HG02938 (cell line): ENCODE data around the gene IL31RA.
"Not testable (repeated sequence)": the region's sequence is repeated elsewhere in the genome, so short reads cannot be mapped to it uniquely, and the experiment has no call there.

Source experiments
- ATAC-seq: cut with Tn5 transposase; IDR thresholded peaks from one replicate; pipeline ENCODE4 v1.9.1; 2021; ENCODE audit warnings: mild to moderate bottlenecking, moderate library complexity; ENCODE audit not compliant: unreplicated experiment

The IL31RA gene

DNA sequence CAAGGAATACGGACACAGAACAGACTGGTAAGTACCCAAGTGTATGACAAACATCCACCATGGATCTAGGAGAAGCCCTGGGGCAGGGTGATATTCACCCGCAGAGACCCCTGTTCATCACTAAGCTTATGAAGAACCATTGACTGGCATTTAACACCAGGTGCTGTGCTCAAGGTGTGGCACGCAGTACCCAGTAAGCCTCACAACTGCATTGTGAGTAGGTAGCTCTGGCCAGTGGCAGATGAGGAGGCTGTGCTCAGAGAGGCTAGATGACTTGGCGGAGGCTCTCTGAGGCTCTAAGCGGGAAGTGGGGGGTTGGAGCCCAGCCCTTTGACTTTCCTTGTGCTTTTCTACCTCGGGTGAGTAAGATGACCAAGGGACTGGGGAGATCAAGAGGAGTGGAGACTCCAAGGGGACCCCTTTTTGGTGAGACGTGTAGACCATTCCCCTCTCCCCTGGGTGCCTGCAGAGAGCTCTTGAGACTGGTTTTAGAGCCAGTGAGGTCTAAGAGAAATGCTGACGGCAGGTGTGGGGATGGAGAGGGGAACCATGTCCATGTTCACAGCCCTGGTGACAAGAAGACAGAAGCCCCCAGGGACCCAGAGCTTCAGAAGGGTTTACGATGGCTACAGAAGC lies 72.8 kb downstream of the IL31RA start:
- no peak for ATAC-seq

DNA sequence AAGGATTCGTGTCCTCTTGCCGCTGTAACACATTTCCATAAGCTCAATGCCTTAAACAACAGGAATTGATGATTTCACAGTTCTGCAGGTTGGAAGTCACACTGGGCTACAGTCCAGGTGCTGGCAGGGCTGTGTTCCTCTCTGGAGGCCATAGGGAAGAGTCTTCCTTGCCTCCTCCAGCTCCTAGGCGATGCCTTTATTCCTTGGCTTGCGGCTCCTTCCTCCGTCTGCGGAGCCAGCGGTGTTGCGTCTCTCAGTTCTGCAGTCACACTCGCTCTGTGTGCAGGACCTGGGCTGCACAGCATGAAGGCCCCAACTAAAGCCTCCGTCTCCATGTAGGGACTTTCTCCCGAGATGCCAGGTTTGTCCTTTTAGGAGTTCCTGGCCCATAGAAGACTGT lies 73.6 kb downstream of the IL31RA start:
- ATAC-seq = no peak

DNA sequence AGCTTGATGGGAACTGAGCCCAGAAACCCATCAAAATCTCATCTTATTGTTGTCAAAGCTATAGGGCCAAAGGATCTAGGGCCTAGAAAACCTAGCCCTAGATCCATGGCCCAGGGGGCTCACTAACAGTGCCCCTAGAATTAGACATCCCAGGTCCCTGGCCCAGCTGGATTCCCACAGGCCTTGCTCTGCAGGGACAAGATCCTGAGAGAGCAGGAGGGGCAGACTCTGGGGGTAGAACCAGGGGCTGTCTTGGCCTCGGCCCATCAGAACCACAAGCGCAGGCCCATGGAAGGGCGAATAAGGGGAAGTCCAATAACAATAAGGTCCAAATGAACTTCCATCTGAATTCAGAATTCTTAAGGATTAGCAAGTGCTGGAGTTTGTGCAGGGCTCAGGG lies 74.0 kb downstream of the IL31RA start:
- no peak for ATAC-seq

DNA sequence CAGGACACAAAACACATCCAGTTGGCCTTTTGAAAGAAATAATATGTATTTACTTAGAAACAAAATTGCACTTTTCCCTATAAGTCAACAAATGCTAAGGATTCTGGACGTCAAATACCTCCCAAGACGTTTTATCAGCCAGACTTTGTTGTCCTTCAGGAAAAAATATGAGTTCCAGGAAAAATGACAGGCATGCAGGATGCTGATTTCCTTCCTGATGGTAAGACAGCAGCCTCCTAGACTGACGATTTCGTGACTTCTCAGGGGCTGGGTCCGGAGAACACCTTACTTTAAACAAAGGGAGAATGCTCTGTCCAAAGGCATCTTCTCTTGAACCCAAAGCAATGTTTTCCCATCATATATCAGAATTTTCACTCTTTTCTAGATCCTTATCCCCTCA lies 74.6 kb downstream of the IL31RA start:
- ATAC-seq = no peak

DNA sequence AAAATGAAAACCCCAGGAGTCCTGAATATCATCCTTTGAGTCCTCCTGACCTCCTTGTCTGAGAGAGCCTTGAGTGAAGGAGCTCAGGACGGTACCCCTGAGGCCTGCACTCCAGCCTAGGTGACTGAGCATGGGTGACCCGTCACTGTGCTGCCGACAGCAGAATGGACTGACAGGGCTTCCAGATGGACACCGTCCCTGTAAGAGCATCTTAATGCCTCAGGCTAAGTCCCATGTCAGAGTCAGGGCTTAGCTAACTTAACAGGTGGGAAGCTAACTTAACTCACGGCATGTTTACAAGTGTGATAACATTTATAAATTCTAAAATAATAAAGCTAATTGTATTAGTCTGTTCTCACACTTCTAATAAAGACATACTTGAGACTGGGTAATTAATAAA lies 75.3 kb downstream of the IL31RA start:
- no peak for ATAC-seq

DNA sequence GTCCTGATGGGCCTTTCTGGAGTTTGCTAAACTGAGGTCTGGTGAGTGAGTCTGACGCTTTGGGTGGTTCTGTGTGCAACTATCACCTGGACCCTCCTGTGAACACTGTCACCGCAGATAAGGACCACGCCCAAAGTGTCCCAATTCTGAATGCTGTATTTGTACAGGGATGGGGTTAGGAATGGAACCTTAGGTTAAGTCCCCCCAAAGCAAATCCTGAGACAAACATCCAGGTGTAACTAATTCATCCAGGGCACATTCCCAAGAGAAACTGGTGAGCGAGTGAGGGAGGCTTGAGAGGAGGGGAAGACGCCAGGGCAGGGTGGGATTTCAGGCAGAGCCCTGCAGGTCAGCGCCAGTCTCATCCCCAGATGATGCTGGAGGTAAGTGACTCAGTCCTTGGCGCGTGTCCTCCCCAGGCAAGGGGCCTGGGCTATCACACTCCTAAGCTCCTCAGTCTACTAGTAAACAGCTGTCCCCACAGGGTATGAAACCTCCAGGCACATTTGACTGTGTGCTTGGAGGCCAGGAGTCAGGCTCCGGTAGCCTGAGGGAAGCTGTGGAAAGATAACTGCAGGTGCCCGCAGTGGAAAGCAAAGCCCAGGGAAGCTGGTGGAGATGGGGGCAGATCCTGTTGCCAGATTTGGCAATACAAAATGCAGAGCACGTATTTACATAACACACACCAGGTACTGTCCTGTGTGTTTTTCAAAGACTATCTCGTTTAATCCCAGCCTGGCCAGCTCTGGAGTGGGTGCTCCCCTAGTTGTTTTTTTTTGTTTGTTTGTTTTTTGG lies 76.9 kb downstream of the IL31RA start:
- no peak for ATAC-seq

DNA sequence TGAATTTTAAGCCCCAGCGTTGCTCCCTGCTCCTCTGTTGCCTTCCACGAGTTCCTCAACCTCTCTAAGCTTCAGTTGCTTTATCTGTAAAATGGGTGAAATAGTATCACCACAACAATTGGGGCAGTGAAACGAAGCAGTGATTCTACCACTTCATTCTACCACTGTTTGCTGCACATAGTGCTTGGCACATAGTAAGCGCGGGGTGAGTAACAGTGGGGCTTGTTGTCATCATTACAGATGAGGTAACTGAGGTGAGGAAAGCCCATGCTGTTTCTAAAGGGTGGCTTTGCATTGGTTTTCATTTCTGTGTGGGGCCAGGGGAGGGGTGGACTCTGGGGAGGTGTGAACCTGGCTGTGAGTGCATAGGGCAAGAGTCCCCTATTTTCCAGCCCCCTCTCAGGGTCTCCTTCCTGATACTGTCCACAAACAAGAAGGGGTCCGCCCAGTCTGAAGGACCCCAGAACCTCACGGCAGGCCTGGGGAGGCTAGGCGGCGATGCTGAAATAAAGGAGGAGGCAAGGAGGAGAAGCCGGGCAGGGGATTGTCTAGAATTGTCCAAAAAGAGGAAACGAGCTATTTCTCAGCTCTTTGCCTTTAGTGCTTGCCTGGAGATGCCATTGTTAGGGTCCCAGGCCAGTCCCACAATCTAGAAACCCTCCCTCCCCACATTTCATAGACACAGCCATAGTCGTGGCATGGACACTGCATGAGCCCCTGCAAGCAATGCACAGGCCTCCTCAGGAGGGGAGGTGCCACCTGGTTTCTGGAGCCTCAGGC lies 78.1 kb downstream of the IL31RA start:
- no peak for ATAC-seq

DNA sequence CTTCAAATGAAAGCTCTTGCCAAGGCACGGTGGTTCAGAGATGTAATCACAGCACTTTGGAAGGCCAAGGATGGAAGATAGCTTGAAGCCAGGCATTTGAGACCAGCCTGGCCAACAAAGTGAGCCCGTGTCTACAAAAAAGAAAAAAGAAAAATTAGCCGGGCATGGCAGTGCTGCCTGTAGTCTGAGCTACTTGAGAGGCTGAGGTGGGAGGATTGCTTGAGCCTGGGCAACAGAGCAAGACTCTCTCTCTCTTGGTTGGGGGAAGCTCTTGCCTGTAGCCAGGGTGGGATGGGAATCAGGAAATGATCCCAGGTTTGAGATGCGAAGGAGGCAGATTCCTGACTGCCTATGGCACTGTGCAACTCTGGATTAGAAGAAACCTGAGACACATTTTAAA lies 81.5 kb downstream of the IL31RA start:
- no peak for ATAC-seq

DNA sequence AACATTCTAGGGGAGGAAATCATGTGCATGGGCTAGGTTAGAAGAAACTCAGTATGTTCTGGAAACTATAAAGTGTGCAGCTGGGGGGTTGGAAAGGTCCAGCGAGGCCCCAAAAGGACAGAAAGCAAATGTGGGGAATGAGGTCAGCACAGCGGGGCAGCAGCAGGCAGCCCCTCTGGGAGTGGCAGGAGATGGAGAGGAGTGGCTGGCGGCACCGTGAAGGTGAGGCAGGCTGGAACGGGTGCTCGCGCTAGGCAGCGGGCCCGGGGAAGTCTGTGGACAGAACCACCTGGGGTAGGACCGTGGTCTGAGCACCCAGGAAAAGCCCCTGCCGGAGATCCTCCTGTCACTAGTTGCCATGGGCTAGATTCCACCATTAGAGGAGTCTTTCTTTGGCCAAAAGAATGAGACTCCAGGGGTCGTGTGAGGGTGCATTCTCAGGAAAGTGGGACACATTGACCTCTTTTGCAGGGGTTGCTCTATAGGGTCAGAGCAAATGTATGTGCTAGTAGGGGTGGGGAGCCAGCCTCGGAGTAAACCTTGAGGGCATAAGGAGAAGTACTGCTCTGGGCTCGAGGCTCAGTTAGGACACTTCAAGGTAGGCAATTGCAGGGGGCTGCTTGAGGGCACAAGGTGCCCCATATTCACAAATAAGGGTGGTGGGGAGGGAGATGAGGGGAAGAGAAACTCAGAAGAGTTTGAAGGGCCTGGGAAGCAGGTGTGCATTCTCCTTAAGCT lies 82.4 kb downstream of the IL31RA start:
- ATAC-seq = no peak

DNA sequence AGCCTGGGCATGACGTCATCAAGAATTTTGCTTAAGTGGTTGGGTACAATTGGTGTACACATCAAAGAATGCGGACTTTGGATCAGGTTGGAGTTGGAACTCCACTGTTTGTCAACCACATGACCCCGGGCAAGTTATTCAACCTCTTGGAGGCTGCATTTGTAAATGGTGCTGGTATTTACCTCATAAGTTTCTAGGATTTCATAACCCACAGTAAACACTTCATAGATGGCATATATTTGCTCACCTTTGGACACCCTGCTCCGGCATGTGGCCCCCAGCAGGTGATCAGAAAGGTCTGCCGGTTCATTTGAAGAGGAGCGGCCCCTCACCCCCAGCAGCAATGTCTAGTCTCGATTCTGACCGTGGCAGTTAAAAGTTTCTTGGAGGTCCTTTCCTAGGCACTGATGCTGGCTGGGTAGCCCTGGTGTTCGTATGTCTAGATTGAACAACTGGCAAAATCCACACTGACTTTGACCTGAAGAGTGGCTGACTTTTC lies 83.0 kb downstream of the IL31RA start:
- no peak for ATAC-seq

DNA sequence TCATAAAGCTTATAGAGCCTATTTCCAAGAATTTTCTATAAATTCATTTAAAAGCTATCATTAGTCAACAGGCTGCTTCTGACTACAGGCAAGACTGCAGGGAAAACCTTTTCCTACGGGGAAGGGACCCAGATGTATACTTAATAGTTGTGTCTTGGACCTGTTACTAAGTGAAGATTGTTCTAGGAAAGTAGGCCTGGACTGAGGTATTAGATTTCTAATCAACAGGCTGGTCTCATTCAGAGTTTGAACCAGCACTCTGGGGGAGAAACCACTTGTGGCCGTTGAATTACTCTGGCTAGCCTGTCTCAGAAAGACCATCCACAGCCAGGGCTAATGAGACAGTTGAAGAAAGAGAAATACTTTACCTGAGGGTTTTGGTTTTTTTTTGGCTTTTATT lies 83.6 kb downstream of the IL31RA start:
- no peak for ATAC-seq

DNA sequence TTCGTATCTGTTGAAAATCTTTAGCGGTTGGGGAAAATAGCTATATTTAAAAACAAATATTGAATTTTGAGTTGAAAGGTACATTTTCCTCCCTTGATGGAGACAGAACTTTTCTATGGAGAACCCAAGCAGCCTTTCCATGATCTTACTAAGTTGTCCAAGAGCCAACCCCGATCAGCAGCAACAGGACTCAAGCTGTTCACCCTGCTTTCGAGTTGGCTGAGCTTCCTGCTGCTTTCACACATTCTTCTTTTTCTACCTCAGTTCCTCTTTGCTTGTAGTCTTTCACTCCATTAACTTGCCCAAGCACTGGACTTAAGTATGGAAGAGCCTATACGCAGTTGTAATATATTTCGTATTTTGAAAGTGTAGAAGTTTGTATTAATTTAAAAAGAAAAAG lies 84.2 kb downstream of the IL31RA start:
- ATAC-seq = no peak

DNA sequence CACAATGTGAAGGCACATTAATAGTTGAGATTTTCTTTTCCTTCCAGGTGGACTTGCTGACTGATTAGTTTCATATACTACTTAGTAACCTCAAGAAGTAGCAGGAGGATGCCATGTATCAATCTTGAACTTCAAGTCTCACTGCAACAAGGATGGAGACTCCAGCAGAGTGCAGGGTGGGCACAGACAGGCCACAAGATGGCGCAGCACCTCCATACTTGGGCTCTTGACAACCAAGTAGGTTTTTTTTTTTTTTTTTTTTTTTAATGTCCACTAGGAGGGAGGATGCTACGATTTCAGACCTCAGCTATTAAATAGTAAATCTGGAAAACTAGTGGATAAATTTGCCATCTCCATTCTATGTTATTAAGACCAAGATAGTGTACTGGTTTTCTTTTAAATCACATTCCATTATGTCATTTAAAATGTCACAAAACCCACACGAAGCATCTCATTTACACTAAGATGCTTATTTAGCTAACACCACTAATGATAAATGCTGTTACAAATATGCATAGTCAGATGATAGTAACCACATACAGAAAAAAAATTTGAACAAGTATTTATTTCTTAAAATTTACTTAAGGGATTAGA lies 85.0 kb downstream of the IL31RA start:
- no peak for ATAC-seq

DNA sequence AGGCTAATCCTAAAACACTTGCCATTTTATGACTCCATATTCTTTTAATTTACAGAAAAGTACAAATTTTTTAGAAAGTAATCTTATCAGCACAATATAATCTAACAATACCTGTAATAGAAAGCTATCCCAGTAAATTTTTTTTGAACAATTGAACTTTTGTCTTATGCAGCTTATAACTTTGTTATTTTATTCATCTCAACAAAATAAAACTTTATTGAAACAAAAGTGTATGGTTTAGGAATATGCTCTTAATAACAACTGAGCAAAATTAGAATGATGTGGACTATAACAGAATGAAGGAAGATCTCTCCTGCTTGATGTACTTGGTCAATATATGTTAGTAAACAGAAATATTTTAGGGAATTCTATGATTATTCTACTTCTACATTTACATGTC lies 86.4 kb downstream of the IL31RA start:
- ATAC-seq = not testable (repeated sequence)

DNA sequence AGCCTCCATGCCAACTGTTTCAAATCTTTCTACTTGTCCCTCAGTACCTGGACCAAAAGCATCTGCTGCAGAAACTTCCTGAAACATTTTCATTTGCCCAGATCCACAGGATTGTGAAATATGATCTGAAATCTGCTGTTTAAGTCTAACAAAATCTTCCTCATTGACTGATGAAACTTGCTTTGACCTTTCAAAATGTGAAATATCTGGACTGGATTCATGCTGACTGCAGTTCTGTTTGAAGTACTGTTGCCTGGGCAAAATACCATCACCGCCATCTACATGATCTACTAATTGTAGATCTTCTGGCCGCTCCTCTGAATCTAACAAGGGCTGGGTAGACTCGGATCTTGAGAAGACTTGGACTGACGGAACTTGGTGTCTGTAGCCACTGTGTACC lies 90.0 kb downstream of the IL31RA start:
- not testable (repeated sequence) for ATAC-seq

DNA sequence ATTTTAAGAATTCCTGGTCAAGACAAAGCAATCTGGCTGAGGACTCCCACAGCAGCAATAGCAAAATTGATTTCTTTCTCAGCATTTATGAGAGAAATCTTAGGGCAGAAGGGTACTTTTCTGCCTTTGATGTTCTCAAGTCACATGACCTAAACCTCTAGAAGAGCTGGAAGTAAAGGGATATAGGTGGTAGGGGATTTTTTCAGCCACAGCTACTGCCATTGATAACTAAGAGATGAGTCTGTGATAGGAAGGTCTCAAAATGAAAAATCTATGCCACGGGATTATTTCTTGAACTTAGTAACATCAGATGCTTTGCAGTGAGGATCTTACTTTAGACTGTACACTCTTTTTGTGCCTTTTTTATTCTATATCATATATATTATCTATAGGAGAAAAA lies 108.1 kb downstream of the IL31RA start:
- ATAC-seq = no peak

DNA sequence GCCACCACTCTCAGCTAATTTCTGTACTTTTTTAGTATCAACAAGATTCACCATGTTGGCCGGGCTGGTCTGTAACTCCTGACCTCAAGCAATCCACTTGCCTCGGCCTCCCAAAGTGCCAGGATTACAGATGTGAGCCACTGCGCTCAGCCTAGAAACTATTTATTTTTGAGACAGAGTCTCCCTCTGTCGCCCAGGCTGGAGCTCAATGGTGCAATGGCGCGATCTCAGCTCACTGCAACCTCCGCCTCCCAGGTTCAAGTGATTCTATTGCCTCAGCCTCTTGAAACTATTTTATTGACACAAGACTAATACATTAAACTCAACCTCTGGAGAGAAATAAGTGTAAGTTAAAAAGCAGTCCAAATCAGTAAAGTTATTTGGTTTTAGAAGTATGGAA lies 109.6 kb downstream of the IL31RA start:
- no peak for ATAC-seq

DNA sequence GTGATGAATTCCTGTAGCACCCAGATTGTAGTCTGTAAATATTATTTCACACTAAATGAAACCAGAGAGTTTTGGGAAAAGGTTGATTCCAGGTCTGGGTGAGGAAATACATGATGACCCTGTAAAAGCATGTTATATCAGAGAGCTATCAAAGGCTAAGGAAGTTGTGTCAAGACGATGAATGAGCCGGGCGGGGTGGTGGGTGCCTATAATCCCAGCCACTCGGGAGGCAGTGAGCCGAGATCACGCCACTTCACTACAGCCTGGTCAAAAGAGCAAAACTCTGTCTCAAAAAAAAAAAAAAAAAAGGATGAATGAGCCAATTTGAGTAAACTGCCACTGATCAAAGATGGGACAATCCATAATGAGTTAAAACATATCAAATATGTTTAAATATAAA lies 114.4 kb downstream of the IL31RA start:
- no peak for ATAC-seq

DNA sequence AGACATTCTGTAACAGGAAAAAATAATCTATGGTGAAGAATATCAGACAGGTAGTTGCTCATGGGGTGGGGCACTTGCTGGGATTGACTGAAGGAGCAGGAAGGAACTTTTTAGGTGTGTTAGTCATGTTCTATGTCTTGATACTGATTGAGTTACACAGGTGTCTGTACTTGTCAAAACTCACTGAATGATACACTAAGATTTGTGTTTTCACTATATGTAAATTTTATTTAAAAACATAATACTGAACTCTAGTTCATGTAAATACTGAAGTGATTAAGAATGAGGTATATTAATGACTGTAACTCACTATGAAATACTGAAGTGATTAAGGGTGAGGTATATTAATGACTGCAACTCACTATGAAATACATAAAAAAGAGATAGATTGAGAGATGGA lies 115.1 kb downstream of the IL31RA start:
- no peak for ATAC-seq

DNA sequence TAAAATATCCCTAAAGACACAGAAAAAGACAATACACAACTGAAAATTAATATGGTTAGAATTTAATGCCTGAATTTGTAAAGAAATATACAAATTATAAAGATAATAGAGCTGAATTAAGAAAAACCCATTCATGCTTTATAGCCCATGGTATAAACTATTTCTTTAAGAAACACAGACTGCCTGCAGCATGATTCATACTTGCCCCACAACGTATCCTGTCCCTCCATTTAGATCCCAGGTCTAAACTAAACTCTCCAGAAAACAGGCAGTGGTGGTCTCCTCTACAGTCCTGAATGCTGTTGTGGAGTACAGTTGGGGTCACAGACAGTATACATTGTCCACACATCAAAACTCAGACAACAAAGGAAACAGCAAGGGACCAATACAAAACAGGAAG lies 118.8 kb downstream of the IL31RA start:
- no peak for ATAC-seq
